Testis (tissue), 3 donors: ENCODE results near the gene DDX23. TPM values are rescaled to one million over a fixed set of nuclear protein-coding genes. Genes with fewer than 3 reads are reported as not detected.

Source experiments
- DNase-seq: peaks from one replicate; pipeline ENCODE4 v3.0.0-alpha.2; 2019
- H3K27ac ChIP-seq, 2 donors: fragments of 200-600 bp; sonication (generic); one replicate each; pipeline ENCODE4 v1.5.1; 2019
- H3K27me3 ChIP-seq: fragments of 200-600 bp; sonication (generic); one replicate; pipeline ENCODE4 v1.5.1; 2019
- H3K36me3 ChIP-seq: fragments of 200-600 bp; sonication (generic); one replicate; pipeline ENCODE4 v1.5.1; 2017; ENCODE audit warnings: low read depth; ENCODE audit errors: missing control alignments
- H3K4me1 ChIP-seq: fragments of 200-600 bp; sonication (generic); one replicate; pipeline ENCODE4 v1.5.1; 2019
- H3K4me3 ChIP-seq, 2 donors: fragments of 200-600 bp; sonication (generic); one replicate each; pipeline ENCODE4 v1.5.1; 2017 to 2019
- H3K9me3 ChIP-seq: fragments of 200-600 bp; sonication (generic); one replicate; pipeline ENCODE4 v1.5.1; 2017
- POLR2A ChIP-seq: fragments of 450-650 bp; IDR thresholded peaks from one replicate; pipeline ENCODE4 v1.6.1; 2017; ENCODE audit warnings: antibody characterized with exemption, mild to moderate bottlenecking, moderate library complexity
- WGBS, 2 donors: methylation state at CpG; one replicate each; pipeline ENCODE4 v1.1.5; 2018; 5-methylcytosine and 5-hydroxymethylcytosine counted together
- intact Hi-C: fragments of 100-400 bp; cut with DNase I; formaldehyde crosslinking; loops from one replicate; pipeline ENCODE4 v1.15.1; 2023; ENCODE audit warnings: low total_unique reads
- polyA plus RNA-seq: library from polyadenylated mRNA; stranded (reverse); fragments of 350-450 nt; fragmentation: Illumina TruSeq; extraction: RNeasy Lipid Tissue Mini Kit (QIAGEN cat#74804); gene quantifications from one replicate; pipeline ENCODE4 v1.2.3, GENCODE V29; 2014; ENCODE audit warnings: low read depth, low replicate concordance; ENCODE audit not compliant: insufficient read depth
- total RNA-seq, 2 donors: library from RNA; depleted of rRNA; stranded (reverse); fragments of >200 nt; gene quantifications; one replicate each; pipeline ENCODE4 v1.2.3, GENCODE V29; 2016
- TF ChIP-seq, protein P1 (sequence below), 3 experiments: fragments of 450-650 bp in 2 of 3; fragments of 200-600 bp in 1 of 3; sonication (generic) in 1 of 3; IDR thresholded peaks; one replicate each; pipeline ENCODE4 v1.5.1; 2016 to 2019; ENCODE audit warnings: antibody characterized with exemption in 3 of 3, mild to moderate bottlenecking in 2 of 3, moderate library complexity in 1 of 3

DDX23 gene
- total and polyA plus RNA-seq, 3 donors from 2014 or later: 69.4 to 96.1 (median 85.0) TPM

DNA sequence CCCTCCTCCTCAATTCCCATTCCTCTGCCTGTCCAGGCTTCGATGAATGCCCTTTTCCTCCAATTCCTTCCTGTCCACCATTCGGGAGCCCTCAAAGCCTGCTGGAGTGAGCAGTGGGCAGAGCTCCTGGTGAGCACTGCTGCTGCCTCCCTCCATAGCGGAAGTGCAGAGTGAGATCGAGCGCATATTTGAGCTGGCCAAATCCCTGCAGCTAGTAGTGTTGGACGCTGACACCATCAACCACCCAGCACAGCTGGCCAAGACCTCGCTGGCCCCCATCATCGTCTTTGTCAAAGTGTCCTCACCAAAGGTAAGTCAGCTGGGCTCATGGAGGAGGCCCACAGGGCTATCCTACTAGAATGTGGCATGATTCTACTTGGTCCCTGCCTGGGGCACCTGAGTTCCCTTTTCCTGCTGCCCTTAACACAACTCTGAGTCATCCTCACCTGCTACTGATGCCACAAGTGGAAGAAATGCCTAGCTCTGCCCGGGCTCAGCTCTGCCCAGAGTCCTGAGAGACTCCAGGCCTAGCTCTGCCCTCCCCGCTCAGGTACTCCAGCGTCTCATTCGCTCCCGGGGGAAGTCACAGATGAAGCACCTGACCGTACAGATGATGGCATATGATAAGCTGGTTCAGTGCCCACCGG, 25.6 kb downstream of the DDX23 start:
- TF ChIP-seq POLR2A: no peak
- TF ChIP-seq, protein P1, sequence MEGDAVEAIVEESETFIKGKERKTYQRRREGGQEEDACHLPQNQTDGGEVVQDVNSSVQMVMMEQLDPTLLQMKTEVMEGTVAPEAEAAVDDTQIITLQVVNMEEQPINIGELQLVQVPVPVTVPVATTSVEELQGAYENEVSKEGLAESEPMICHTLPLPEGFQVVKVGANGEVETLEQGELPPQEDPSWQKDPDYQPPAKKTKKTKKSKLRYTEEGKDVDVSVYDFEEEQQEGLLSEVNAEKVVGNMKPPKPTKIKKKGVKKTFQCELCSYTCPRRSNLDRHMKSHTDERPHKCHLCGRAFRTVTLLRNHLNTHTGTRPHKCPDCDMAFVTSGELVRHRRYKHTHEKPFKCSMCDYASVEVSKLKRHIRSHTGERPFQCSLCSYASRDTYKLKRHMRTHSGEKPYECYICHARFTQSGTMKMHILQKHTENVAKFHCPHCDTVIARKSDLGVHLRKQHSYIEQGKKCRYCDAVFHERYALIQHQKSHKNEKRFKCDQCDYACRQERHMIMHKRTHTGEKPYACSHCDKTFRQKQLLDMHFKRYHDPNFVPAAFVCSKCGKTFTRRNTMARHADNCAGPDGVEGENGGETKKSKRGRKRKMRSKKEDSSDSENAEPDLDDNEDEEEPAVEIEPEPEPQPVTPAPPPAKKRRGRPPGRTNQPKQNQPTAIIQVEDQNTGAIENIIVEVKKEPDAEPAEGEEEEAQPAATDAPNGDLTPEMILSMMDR (IDR thresholded peaks at IDR 0.05): no peak
- no peak for DNase-seq
- intact Hi-C loops: no loop called here
- H3K9me3 ChIP-seq: no peaks in the 10 kb centered on the region
- H3K4me1 ChIP-seq: peaks cover 3% of the 10 kb centered on the region
- no peak overlapping the region for H3K4me3 ChIP-seq
- no peaks in the 10 kb centered on the region for H3K36me3 ChIP-seq
- no peak overlapping the region for H3K27ac ChIP-seq
- H3K27me3 ChIP-seq: no peaks in the 10 kb centered on the region
- WGBS, 2 donors: 78 to 89% methylated on average over 13 to 15 of the region's 15 CpGs

GRCh38 chr12:48824905-48825304, 27.1 kb downstream of the DDX23 start:
- intact Hi-C loops: no loop called here
- no peak for DNase-seq
- WGBS, 2 donors: 88 to 94% methylated on average over 4 of the region's 4 CpGs
- Histone ChIP-seq H3K4me1 (peaks cover 3% of the 10 kb centered on the region), H3K27ac (no peak overlapping the region), H3K36me3 (no peaks in the 10 kb centered on the region), H3K9me3 (no peaks in the 10 kb centered on the region), H3K4me3 (no peak overlapping the region), H3K27me3 (no peaks in the 10 kb centered on the region)
- TF ChIP-seq, protein P1 (IDR thresholded peaks at IDR 0.05): no peak
- TF ChIP-seq POLR2A: no peak

DNA sequence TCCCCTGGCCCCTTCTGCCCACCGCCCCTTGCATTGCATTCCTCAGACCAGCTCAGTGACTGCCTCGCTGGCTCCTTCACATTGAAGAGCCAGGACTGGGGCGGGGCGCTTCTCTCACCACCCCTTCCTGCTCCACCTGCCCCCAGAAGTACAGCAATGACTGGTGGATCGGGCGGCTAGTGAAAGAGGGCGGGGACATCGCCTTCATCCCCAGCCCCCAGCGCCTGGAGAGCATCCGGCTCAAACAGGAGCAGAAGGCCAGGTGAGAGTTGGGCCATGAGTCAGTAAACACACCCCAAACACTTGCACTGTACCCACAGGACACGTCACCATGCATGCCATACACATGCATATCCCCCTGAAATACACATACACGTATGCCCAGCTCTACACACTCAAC, 27.9 kb downstream of the DDX23 start:
- TF ChIP-seq, protein P1 (IDR thresholded peaks at IDR 0.05): no peak
- TF ChIP-seq POLR2A: no peak
- no peaks in the 10 kb centered on the region for H3K36me3 ChIP-seq
- no peak overlapping the region for H3K4me3 ChIP-seq
- 87 to 94% methylated on average over 12 of the region's 12 CpGs for WGBS, 2 donors
- no peaks in the 10 kb centered on the region for H3K27me3 ChIP-seq
- no peak for DNase-seq
- intact Hi-C loops: no loop called here
- H3K27ac ChIP-seq: no peak overlapping the region
- peaks cover 3% of the 10 kb centered on the region for H3K4me1 ChIP-seq
- no peaks in the 10 kb centered on the region for H3K9me3 ChIP-seq

DNA sequence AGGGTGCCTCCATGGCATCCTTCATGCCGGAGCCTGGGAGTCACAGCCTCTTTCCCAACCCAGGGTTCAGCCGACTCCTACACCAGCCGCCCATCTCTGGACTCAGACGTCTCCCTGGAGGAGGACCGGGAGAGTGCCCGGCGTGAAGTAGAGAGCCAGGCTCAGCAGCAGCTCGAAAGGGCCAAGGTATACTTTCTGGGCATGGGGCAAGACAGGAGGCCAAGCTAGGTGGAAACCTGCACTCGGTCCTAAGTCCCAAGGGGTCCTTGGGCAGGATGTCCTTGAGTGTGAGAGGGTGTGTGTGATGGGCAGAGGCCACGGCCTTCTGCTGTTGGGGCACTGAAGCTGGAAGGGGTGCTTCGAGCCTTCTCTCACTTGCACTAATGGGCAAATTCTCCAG, 28.7 kb downstream of the DDX23 start:
- Histone ChIP-seq H3K4me3 (no peak overlapping the region), H3K4me1 (peaks cover 3% of the 10 kb centered on the region), H3K27me3 (no peaks in the 10 kb centered on the region), H3K36me3 (no peaks in the 10 kb centered on the region), H3K27ac (no peak overlapping the region), H3K9me3 (no peaks in the 10 kb centered on the region)
- DNase-seq: no peak
- 85 to 93% methylated on average over 11 of the region's 11 CpGs for WGBS, 2 donors
- no peak for TF ChIP-seq POLR2A
- TF ChIP-seq, protein P1 (IDR thresholded peaks at IDR 0.05): no peak
- intact Hi-C loops: no loop called here

DNA sequence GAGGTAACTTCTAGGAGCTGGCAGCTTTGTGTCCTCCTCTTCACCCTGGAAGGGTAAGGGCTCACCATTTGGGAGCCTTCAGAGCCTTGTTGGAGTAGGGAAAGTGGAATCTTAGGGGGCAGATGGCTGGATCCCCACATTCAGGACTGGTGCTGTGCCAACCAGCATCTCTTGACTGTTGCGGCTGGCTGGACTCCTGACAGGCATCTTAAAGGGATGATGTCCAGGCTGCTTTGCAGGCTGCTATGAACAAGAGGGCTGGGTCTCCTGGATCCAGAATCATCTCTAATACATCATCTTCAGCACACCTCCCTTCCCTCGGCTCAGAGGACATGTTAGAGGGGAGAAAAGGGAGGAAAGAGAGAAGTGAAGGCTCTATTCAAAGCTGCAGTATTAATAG, 29.3 kb downstream of the DDX23 start:
- Histone ChIP-seq H3K27me3 (no peaks in the 10 kb centered on the region), H3K27ac (no peak overlapping the region), H3K4me3 (no peak overlapping the region), H3K36me3 (no peaks in the 10 kb centered on the region), H3K9me3 (no peaks in the 10 kb centered on the region), H3K4me1 (peaks cover 3% of the 10 kb centered on the region)
- WGBS, 2 donors: 58 to 85% methylated on average over 2 of the region's 2 CpGs
- intact Hi-C loops: no loop called here
- TF ChIP-seq, protein P1 (IDR thresholded peaks at IDR 0.05): no peak
- TF ChIP-seq POLR2A: no peak
- DNase-seq: no peak
